Measurements from ENCODE around the gene ASCC1.

Gene ASCC1

GRCh38 chr10:72248468-72249151 lies 32.5 kb upstream of the ASCC1 start:
- in situ Hi-C loops (cut with HindIII; ENCODE audit: low sequenced_read_pairs) = no loop called here
- peak; percentile 85 for DNase-seq (ENCODE audit: low read depth, low spot score)
- no peak for TF ChIP-seq CTCF (IDR thresholded peaks at IDR 0.05; ENCODE audit: low read depth, low read length)
- no peak overlapping the region for H3K4me3 ChIP-seq (ENCODE audit: low read depth, low read length)

GRCh38 chr10:72245949-72246525 lies 30.0 kb upstream of the ASCC1 start:
- no peak for DNase-seq (ENCODE audit: low read depth, low spot score)
- no peak overlapping the region for H3K4me3 ChIP-seq (ENCODE audit: low read depth, low read length)
- in situ Hi-C loops (cut with HindIII; ENCODE audit: low sequenced_read_pairs) = no loop called here
- TF ChIP-seq CTCF (IDR thresholded peaks at IDR 0.05; ENCODE audit: low read depth, low read length) = no peak

- DNase-seq (ENCODE audit: low read depth, low spot score) = no peak
- in situ Hi-C loops (cut with HindIII; ENCODE audit: low sequenced_read_pairs) = no loop called here
- H3K4me3 ChIP-seq (ENCODE audit: low read depth, low read length) = no peak overlapping the region
- TF ChIP-seq CTCF (IDR thresholded peaks at IDR 0.05; ENCODE audit: low read depth, low read length) = no peak
These were observed 28.5 kb upstream of the ASCC1 start for GRCh38 chr10:72244573-72245038.

- no peak overlapping the region for H3K4me3 ChIP-seq (ENCODE audit: low read depth, low read length)
- peak; percentile 33 for TF ChIP-seq CTCF (IDR thresholded peaks at IDR 0.05; ENCODE audit: low read depth, low read length)
- in situ Hi-C loops (cut with HindIII; ENCODE audit: low sequenced_read_pairs) = no loop called here
- peak; percentile 86 for DNase-seq (ENCODE audit: low read depth, low spot score)
These were observed 27.9 kb upstream of the ASCC1 start for GRCh38 chr10:72243822-72244437.

GRCh38 chr10:72242675-72243074 lies 26.6 kb upstream of the ASCC1 start:
- in situ Hi-C loops (cut with HindIII; ENCODE audit: low sequenced_read_pairs) = no loop called here
- TF ChIP-seq CTCF (IDR thresholded peaks at IDR 0.05; ENCODE audit: low read depth, low read length) = no peak
- no peak overlapping the region for H3K4me3 ChIP-seq (ENCODE audit: low read depth, low read length)
- peak; percentile 61 for DNase-seq (ENCODE audit: low read depth, low spot score)

GRCh38 chr10:72241691-72242252 lies 25.7 kb upstream of the ASCC1 start:
- in situ Hi-C loops (cut with HindIII; ENCODE audit: low sequenced_read_pairs) = no loop called here
- H3K4me3 ChIP-seq (ENCODE audit: low read depth, low read length) = no peak overlapping the region
- no peak for TF ChIP-seq CTCF (IDR thresholded peaks at IDR 0.05; ENCODE audit: low read depth, low read length)
- no peak for DNase-seq (ENCODE audit: low read depth, low spot score)

All from astrocyte of the spinal cord (primary cell).